Natural killer cell (primary cell): ENCODE results near the gene KRTAP5-6. TPM values are rescaled to one million over a fixed set of nuclear protein-coding genes. Genes with fewer than 3 reads are reported as not detected.

Experiments
- ATAC-seq, 3 donors: fragments of 150-1000 bp in 2 of 3; fragments of 200-7000 bp in 1 of 3; cut with Tn5 transposase; 1 replicate in 1 of 3; 2 replicates in 2 of 3; pipeline ENCODE4 v1.10.0; 2021; ENCODE audit warnings: mild to moderate bottlenecking in 2 of 3, moderate library complexity in 2 of 3
- DNase-seq, 2 donors: peaks; one replicate each; pipeline versions ENCODE4 v3.0.0 to v3.0.0-alpha.2; 2013 to 2021; ENCODE audit warnings: mixed read lengths in 1 of 2
- H3K27ac ChIP-seq: one replicate; pipeline ENCODE4 v1.5.1; 2013; ENCODE audit warnings: mild to moderate bottlenecking, low read length
- H3K27me3 ChIP-seq: one replicate; pipeline ENCODE4 v1.6.1; 2013; ENCODE audit warnings: low read length; ENCODE audit not compliant: control insufficient read depth, insufficient read depth
- H3K36me3 ChIP-seq: one replicate; pipeline ENCODE4 v1.6.1; 2013; ENCODE audit warnings: low read length; ENCODE audit not compliant: control insufficient read depth, insufficient read depth
- H3K4me1 ChIP-seq: one replicate; pipeline ENCODE4 v1.6.1; 2013; ENCODE audit warnings: low read length; ENCODE audit not compliant: control insufficient read depth, insufficient read depth
- H3K4me3 ChIP-seq: one replicate; pipeline ENCODE4 v1.5.1; 2013; ENCODE audit warnings: low read length
- H3K9me3 ChIP-seq: one replicate; pipeline ENCODE4 v1.6.1; 2013; ENCODE audit warnings: low read length; ENCODE audit not compliant: control insufficient read depth, insufficient read depth
- H3K27ac Mint-ChIP-seq, 2 donors: one replicate each; pipeline ENCODE4 v1.8.0; 2022; ENCODE audit warnings: mild to moderate bottlenecking in 2 of 2, mixed read lengths in 2 of 2, moderate library complexity in 1 of 2
- H3K27me3 Mint-ChIP-seq, 2 donors: one replicate each; pipeline ENCODE4 v1.8.0; 2022; ENCODE audit warnings: low read depth in 2 of 2, mixed read lengths in 2 of 2
- H3K36me3 Mint-ChIP-seq: one replicate; pipeline ENCODE4 v1.8.0; 2022; ENCODE audit warnings: mixed read lengths
- H3K4me1 Mint-ChIP-seq, 2 donors: one replicate each; pipeline ENCODE4 v1.8.0; 2022; ENCODE audit warnings: mixed read lengths in 2 of 2
- H3K4me3 Mint-ChIP-seq: one replicate; pipeline ENCODE4 v1.8.0; 2022; ENCODE audit warnings: mild to moderate bottlenecking, moderate library complexity, mixed read lengths
- H3K9me3 Mint-ChIP-seq, 2 donors: one replicate each; pipeline ENCODE4 v1.8.0; 2022; ENCODE audit warnings: mixed read lengths in 2 of 2
- CTCF ChIP-seq: fragments of 200-600 bp; IDR thresholded peaks from one replicate; pipeline ENCODE4 v1.8.0; 2022; ENCODE audit warnings: antibody characterized with exemption
- WGBS: methylation state at CpG from one replicate; pipeline ENCODE4 v1.1.7; 2013; ENCODE audit warnings: missing lambda C conversion rate; ENCODE audit not compliant: insufficient coverage; 5-methylcytosine and 5-hydroxymethylcytosine counted together
- intact Hi-C: fragments of 100-400 bp; cut with micrococcal nuclease; formaldehyde crosslinking; loops from one replicate; pipeline ENCODE4 v1.14.2; 2022
- total RNA-seq, 4 donors: library from RNA; stranded (reverse); fragments of 120-200 nt in 1 of 4; gene quantifications; one replicate each; pipeline versions ENCODE4 v1.2.3 to v1.2.4, GENCODE V29; 2013 to 2022

Gene KRTAP5-6
- total RNA-seq, 3 donors from 2014 or later (not counting 1 experiment from before 2014, with no cell fraction given), result not detected

- H3K4me3 ChIP-seq, result no peak overlapping the region
- DNase-seq, result no peak
- no peaks in the 10 kb centered on the region for H3K36me3 Mint-ChIP-seq
Observed at GRCh38 chr11:1714908-1715885, 18.2 kb downstream of the KRTAP5-6 start.

GRCh38 chr11:1717745-1718144 is 20.8 kb downstream of the KRTAP5-6 start:
- no peak overlapping the region for H3K4me3 Mint-ChIP-seq
- no peaks in the 10 kb centered on the region for H3K4me1 Mint-ChIP-seq
- 86% methylated on average over 7 of the region's 8 CpGs for WGBS
- Histone ChIP-seq H3K9me3 (no peaks in the 10 kb centered on the region), H3K4me1 (no peaks in the 10 kb centered on the region), H3K27me3 (no peaks in the 10 kb centered on the region), H3K27ac (no peak overlapping the region), H3K36me3 (no peaks in the 10 kb centered on the region), H3K4me3 (no peak overlapping the region)
- no peak for ATAC-seq
- H3K27ac Mint-ChIP-seq, result no peak overlapping the region
- H3K9me3 Mint-ChIP-seq, result no peaks in the 10 kb centered on the region
- DNase-seq, result no peak
- no peaks in the 10 kb centered on the region for H3K36me3 Mint-ChIP-seq
- intact Hi-C loops, result no loop called here
- H3K27me3 Mint-ChIP-seq, result peaks cover 0 to 1% of the 10 kb centered on the region in 2 donors
- no peak for TF ChIP-seq CTCF

More at GRCh38 chr11:1714908-1715885, 18.2 kb downstream of the KRTAP5-6 start:
- Histone ChIP-seq H3K36me3 (no peaks in the 10 kb centered on the region), H3K4me1 (no peaks in the 10 kb centered on the region), H3K27me3 (no peaks in the 10 kb centered on the region), H3K27ac (no peak overlapping the region), H3K9me3 (no peaks in the 10 kb centered on the region)
- intact Hi-C loops, result no loop called here
- Mint-ChIP-seq H3K27ac (no peak overlapping the region), H3K27me3 (no peaks in the 10 kb centered on the region), H3K9me3 (no peaks in the 10 kb centered on the region), H3K4me1 (no peaks in the 10 kb centered on the region), H3K4me3 (no peak overlapping the region)
- no peak for TF ChIP-seq CTCF
- 92% methylated on average over 24 of the region's 24 CpGs for WGBS
- ATAC-seq, result no peak

- WGBS, result 95% methylated on average over 15 of the region's 15 CpGs
- Mint-ChIP-seq H3K27me3 (peaks cover 0 to 4% of the 10 kb centered on the region in 2 donors), H3K36me3 (no peaks in the 10 kb centered on the region), H3K4me3 (no peak overlapping the region), H3K4me1 (no peaks in the 10 kb centered on the region), H3K27ac (no peak overlapping the region), H3K9me3 (no peaks in the 10 kb centered on the region)
- Histone ChIP-seq H3K36me3 (no peaks in the 10 kb centered on the region), H3K27ac (no peak overlapping the region), H3K27me3 (no peaks in the 10 kb centered on the region), H3K4me1 (no peaks in the 10 kb centered on the region), H3K4me3 (no peak overlapping the region), H3K9me3 (no peaks in the 10 kb centered on the region)
- no peak for DNase-seq
- TF ChIP-seq CTCF, result no peak
- intact Hi-C loops, result no loop called here
- no peak for ATAC-seq
Observed at GRCh38 chr11:1718326-1718725, 21.3 kb downstream of the KRTAP5-6 start.
